Measurements from ENCODE around the gene NOS3.
A peak's percentile ranks its signal among the peaks of the same experiment; 100 is the strongest.

NOS3 gene

DNA sequence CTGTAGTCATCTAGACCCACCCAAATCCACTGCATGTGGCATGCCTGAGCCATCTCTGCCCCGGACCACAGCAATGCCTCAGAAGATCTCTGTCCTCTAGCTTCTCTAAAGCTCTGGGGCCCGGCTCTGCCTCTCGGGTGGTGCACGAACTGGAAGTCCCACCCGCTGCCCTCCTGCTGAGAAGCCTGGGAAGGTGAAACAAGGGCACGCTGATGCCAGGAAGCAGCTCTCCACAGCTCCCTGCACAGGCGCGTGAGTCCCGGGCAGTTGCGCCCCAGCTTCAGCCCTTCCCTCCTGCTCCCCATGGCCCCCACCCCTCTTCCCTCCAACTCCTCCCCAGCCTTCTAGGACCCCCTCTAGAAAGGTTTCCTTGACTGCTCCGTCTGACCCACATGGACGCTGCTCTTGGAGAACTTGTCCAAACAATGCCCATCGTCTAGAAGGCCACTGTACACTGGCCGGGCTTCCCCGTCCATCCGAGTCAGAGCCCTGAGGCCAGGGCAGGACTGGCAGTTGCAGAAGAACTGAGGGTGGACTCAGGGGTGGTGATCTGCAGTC is 25.5 kb upstream of the NOS3 start:
- no peak for DNase-seq

DNA sequence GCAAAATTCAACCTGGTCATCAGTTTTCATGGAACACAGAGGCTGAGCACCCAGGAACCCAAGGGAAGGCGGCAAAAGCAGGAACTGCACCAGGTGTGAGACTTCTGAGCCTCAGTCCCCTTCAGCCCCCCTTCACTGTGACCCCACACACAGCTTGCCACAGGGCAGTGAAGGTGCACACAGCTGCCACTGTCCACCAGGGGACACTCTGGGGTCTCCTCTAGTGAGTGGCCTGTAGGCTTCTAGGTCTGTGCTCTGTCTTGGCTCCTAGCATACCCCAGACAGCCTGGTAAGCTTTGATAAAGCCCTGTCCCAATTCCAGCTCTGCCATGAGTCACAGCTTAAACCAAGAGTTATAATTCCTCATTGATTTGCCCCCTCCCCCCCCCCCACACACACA is 24.8 kb upstream of the NOS3 start:
- no peak for DNase-seq

DNA sequence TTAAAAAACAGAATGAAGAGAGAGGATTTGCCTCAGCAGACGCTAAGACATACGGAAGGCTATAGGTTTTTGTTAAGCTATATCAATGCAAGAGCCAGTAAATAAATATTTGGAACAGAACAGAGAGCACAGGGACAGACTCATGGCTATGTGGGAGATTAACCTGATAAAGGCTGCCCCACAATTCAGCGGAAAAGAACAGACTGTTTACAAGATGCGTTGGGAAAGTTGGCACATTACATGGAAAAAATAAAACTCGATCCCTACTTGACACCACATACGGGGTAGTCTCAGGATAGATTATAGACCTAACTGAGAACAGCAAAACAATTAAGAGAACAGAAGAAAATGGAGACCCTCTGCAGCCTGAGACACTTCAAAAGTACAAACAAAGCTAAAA is 23.5 kb upstream of the NOS3 start:
- DNase-seq = peak; percentile 54

DNA sequence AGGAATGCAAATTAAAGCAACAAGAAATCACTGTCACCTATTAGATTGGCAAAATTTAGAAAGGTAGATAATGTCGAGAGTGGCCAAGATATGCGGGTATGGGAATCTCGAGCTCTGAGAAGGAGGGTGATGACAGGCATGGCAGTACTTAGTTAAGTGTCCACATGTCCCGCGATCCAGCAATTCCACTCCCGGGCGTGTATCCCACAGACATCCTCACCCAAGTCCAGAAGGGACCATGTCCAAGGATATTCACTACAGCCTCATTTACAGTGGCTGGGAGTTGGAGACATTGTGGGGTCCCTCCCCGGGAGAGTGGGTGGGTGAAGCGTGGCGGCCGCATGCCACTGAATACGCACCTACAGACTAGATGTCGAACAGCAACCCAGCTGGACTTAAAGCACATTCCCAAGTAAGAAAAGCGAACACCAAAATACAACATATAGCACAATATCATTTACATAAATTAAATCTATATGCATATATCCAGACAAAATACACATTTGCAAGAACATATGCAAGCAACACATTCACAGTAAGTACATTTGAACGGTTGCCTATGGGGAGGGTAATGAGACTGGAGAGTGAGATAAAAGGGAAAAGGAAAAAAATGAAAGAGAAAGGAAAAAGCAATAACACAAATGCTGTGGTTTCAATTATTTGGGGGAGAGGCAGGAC is 22.6 kb upstream of the NOS3 start:
- no peak for DNase-seq

DNA sequence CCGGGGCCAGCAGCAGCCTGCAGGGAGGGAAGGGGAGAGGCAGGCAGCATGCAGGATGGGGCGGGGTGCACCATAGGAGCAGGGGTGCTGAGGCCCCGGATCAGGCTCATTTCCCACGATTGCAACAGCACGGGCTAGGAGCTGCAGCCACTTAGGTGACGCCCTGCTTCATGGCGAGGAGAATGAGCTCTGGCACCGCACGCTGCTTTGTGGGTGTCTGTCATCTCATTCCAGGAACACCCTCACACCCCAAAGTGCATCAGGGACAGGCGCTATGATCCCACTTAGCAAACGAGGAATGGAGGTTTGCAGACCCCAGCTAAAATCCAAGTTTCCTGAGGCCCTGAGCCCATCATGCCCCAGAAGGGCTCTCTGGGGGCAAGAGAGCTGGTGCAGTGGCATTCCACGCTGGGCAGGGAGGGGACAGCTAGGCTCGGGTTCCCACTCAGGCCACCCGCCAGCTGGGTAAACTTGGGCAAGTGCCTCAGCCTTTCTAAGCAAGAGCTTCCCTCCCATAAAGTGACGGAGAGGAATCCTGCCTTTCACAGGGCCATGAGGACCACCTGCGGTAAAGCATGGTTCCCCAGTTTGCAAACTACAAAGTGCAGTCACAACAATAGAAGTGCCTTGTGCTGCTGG is 22.0 kb upstream of the NOS3 start:
- DNase-seq = peak; percentile 14

DNA sequence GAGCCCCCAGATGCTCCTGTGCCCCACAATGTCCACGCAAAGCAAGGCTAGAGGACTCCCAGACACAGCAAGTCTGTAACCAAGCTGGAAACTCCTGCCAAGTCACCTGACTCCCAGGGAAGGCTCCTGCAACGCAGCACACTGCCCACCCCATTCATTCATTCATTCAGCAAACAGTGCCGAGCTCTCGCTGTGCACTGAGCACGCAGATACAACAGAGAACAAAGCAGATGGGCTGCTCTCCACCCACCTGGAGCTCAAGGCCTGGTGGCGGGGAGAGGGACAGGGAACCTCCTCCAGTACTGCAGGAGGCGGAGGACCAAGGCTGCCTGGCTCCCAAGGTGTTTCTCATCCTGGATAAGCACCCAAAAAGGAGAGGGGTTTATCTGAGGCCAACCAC is 21.3 kb upstream of the NOS3 start:
- peak; percentile 89 for DNase-seq

DNA sequence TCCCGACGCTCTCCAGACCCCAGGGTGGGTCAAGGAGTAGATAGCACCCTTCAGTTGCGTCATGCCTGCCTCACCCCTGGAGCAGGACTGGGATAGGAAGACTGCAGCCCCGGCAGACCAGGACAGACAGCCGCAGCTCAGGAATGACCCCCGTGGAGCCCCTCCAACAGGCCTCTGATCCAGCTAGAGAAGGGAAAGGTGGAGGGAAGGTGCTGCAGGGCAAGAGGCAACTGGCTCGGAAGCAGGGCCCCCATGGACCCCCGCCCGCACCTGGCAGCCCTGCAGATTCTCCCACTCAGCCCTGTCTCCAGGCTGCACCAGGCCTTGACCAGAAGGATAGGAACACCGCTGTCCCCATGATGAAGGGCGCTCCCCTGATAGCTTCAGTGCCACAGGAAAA is 20.4 kb upstream of the NOS3 start:
- no peak for DNase-seq

DNA sequence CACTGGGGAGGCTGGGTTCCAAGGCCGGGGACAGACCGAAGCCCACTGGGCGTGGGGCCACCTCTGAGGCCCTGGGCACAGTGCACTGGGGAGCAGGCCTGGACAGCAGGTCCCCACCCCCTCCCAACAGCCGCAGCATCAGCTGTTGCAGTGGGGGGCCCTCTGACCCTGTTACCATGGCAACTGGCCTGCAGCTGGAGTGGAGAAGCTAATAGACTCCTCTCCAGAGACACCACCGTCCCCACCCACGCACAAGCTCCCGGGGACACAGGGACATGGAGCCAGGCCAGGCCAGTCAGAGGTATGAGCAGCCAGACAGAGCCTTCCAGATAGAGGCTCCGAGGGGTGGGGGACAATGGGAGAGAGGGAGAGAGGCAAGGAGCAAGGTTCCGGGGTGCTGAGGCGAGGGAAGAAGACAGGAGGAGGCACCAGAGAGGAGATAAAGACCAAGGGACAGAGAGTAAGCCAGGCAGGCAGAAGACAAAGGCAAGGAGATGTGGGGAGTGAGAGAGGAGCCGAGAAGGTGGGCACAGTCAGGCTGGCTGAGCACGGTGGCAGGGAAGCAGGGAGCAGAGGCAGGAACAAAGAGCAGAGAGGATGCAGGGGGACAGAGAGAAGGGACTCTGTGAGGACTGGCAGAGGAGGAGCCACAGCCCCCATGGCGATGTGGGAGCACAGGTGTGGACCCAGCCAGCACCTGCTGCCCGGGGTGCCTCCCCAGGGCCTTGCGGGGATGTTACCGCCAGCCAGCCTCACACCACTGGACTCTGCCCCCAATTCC is 19.4 kb upstream of the NOS3 start:
- DNase-seq = peak; percentile 31

DNA sequence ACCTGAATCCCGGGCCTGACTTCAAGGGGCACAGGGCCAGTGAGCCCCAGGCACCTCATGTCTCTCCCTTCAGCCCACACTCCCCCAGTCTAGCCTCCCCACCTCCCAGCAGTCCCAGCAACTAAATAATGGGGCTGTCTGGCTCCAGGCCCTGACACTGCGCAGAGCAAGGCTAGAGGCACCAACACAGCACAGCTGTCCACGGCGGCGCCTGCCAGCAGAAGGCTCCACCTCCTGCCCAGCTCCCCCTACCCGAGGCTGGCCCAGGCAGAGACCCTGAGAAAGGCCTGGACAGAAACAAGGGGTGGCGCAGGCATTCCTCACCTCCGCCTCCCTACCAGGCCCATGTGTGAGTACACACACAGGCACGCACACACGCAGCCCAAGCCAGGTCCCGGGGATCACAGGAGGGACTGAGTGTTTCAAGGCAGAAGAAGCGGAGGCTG is 18.8 kb upstream of the NOS3 start:
- DNase-seq = peak; percentile 90

DNA sequence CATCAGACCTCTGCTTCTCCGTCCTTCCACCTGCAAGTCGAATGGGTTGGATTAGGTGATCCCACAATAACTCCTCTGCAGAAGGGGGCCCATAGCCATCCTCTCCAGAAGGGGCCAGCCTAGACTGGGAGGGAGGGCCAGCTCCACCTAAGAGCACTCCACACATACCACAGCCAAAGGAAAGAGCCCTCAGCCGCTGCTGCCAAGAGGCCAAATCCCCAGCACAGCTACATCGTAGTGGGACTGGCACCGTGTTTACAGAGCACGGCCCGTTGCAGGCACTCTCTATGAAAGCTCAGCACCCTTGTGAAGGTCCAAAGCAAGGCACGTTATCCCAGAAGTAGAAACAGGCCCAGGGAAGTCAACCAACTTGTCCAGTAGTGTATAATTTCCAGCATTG is 18.1 kb upstream of the NOS3 start:
- no peak for DNase-seq

DNA sequence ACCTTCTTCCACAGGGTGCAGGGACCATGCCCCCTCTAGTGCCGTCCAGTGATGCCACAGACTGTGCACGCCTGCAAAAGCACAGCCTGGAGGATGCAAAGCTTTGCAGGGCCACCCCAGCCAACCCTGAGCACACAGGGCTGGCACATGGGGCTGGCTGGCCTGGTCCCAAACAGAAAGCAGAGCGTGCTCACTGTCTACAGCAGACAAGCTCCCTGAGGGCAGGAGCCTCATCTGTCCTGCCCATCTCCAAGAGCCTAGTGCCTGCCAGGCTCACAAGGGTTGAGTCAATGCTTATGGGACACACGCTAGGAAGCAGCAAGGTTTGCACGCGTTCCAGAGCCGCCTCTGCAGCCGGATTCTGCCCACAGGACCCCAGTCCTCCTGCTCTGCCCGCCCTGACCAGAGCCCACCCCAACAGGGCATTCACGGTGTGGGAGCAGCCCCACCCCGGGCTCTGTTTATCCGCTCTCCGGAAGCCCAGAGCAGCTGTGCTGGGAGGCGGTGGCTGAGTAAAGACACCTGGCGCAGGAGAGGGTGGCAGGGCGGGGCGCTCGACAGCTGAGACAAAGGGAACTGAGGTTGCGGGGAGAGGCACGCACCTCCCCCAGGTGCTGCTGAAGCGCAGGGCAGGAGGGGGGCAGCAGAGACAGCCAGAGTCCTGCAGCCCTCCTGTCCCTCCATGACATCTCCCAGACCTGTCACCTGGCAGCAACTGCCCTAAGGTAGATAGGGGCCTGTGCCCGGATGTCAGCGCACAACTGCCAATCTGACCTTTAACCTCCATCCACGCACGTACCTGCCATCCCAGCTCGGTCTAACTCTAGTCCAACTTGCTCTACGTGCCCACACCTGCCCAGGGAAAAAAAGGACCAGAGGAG is 17.0 kb upstream of the NOS3 start:
- no peak for DNase-seq

DNA sequence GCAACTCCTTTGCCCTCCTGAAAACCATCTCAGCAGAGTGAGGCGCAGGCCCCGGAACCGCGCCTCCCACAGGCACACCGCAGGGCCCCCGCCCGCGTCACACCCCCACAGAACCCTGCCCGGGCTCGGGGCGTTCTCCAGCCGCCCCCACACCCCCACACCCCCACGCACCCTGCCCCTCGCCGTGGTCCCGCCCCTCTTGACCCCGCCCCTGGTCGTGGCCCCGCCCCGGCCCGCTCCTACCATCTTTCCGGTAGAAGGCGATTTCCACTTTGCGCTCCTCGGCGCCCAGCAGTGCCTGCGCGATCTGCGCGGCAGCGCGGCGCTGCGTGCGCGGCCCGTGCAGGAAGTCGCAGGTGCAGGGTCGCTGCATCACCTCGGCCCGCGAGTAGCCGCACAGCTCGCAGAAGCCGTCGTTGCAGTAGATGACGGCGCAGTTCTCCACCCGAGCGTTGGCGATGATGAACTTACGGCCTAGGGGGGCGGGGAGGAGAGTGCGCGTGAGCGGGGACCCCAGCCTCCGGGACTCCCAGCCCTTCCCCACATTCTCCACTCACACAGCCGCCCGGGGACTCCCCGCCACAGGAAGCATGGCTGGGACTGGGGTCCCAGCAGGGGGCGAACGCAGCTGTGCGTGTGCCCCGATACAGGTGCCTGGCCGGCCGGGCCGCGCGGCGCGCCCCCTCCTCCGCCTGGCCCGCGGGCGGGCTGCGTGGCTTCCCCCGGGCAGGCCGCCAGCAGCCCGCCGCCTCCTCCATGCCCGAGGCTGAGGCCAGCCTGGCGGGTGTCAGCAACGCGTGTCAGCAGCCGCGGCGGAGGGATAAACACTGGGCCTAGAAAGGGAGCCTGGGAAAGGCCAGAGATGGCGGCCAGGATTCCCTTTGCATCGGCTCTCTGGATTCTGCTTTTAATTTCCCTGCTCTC is 16.1 kb upstream of the NOS3 start:
- no peak for DNase-seq

DNA sequence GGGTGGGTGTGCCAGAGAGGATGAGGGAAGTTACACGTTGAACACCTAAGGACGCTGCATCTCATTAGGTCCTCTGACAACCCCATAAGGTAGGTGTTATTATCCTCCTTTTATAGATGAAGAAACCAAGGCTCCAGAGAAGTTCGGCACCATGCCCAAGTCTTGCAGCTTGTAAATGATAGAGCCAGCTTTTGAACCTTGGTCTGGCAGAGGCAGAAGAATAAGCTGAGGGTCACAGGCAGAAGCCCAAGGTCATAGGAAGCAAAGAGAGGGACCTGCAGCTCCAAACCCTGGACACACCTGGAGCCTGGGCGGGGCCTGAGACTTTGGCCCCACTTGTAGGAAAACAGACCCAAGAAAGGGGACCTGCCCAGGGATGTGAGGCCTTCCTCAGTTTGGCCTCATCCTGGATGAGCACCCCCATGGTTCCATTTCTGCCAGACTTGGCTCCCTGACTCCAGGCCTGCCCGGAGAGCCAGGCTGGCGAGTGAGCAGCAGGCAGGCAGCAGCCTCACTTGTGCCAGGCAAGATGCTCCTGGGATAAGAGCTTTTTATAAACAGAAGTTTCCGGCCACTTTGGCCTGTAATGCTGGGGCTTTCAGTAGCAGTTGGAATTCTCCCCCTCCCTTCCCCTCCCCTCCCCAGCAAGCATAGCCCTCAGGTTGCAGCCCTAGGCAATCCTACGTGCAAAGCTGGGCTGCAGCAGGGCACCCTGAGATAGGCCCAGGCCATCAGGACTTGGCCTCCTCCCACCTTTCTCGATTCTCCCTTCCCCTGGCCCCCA is 15.1 kb upstream of the NOS3 start:
- no peak for DNase-seq

DNA sequence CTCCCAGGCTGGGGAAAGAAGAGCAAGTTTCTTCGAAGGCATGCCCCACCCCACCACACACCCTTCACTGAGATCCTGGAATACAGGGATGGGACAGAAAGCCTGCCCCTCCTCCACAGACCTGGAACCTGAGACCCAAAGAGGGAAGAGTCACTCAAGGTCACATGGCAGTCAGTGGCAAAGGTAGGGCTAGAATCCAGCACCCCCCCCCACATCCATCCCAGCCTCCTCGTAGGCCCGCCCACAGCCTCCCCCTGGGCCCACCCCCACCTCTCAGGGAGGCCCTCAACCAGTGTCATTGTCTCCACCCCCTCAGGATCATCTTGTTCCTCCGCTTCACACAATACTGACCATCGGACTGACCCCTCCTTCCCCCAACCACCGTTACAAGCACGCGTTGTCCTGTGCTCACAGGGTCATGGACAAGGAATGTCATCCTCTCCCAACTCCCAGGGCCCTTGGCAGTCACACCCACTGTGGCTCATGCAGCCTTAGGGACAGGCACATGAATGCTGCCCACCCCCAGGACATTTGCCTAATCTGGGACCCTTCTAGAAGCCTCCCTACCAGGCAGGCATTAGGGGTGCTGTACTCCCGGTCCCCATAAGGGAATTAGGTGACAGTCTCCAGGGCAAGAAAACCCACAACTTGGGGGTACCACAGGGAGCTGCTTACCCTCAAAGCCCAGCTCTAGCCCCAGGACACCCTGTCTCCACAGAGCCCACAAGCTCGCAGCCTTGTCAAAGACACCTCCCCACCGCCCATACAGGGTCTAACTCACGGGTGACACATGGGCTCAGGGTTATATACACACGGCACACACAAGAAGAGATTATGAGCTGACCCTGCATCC is 14.1 kb upstream of the NOS3 start:
- DNase-seq = peak; percentile 33

DNA sequence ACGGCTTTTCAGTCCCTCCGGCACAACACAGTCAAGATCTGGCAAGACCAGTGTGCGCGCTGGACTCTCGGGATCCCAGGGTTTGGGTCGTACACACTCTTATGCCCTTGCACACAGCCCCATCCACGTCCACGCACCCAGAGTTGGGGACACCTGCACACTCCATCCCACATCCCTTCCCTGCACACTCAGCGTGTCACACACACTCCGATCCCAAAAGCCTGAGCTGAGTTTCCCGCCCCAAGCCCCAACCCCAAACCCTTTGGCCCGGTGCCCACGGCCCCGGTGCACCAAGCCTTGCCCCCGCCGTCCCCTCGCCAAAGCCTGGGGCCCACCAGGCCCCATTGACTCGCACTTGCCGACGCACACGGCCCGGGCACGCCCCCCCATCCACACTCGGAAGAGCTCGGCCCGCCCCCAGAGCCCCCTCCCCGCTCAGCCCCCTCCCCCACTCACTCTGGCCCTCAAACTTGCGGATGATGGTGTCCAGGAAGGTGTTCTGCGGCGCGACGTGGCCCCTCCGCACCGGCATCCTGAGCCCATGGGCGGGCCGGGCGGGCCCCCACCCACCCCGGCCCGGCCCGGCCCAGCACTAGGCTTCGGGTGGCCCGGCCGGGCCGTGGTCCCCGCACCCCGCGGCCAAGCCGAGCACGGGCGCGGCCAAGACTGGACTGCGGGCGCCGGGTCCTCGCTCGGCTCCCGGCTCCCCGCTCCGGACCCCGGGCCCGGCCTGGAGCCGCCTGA is 13.3 kb upstream of the NOS3 start:
- DNase-seq = no peak

DNA sequence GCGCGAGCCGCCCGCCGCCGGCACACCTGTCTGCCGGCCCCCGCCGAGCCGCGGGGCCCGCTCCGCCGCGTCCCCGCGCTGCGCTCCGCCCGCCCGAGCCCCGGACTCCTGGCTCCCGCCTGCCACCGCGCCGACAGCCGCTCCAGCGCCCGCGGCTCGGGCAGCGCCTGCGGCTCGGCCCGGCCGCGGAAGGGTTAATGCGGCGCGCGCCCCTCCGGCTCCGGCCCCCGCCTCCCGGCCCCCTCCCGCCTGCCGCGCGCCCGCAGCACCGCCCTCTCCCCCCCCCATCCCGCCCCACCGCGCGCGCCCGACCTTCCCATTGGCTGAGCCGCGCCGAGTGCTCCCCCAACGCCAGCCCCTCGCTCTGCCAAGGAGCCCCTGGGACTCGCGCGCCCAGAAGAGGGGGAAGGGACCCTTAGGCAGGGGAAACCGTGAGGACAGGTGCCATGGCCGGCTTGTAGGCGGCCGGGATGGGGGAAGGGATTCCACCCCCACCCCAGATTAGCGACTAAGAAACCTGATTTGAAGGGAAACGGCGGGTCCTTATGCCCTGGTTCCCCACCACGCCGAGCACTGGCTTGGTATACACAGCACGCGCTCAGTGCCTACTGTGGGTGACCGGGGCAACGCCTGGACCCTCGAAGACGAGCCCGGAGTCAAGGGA is 12.6 kb upstream of the NOS3 start, which contains the start of gene KCNH2:
TSS of gene KCNH2 (minus strand) at position 196 of the 664 bp plus-strand sequence. CDS start 408 bp downstream, outside the sequence.
- DNase-seq = peak; percentile 80

DNA sequence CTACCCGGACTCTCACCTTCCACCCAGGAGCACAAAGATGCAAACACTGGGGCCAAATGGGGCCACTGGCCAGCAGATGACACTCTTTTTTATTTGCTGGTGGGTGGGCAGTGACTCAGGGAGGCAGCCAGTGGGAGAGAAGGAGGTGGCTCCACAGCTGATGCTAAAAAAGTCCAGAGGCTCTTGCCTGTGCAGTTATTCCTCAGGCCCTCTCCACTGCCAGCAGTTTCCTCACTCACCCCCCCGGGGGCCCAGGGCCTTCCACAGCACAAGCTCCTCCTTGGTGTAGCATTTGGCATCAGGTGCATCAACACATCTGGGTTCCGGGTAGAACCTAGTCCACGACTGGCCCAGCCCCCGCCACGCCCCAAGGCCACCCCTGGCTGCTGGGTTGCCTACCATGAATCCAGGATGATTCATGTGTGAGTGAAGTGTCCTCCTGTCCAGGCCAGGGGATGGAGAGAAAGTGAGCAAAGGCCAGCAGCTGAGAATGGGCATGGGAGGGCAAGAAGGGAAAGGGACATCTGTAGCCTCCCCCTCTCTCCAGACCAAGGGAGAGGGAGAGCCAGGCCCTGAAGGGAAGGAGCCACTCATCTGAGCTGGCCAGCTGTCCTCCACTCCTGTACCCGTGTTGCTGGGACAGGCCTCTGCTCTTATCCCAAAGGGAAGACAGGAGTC is 11.0 kb upstream of the NOS3 start:
- DNase-seq = no peak

DNA sequence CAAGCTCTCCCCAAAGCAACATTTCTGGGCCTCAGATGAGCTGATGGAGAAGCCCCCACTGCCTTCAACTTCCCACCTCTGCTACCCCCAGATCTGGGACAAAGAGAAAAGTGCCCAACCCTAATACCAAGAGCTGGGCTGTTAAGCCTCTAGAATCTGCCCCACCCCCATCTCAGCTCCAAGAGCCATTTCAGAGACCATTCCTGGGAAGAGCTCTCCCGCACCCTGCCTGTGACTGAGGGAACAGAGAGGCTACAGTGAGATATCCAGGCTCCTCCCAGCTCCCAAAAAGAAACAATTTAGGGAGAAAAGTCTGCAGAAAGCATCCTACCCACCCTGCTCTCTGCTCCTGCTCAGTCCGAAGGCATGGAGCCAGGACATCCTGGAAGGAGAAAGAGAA is 10.2 kb upstream of the NOS3 start:
- DNase-seq = peak; percentile 56
